HCT116 (cell line): Measurements from ENCODE around the gene ISCA2.

Source experiments
- CTCF ChIP-seq, 3 experiments: fragments of 200-600 bp in 1 of 3; sonication (generic) in 1 of 3; IDR thresholded peaks in 2 of 3; conservative IDR thresholded peaks in 1 of 3; 2 replicates each; pipeline ENCODE4 v1.5.1; 2012 to 2017; ENCODE audit warnings: low read depth in 2 of 3, low read length in 2 of 3, antibody characterized with exemption in 1 of 3, borderline replicate concordance in 1 of 3, control low read depth in 1 of 3, mild to moderate bottlenecking in 1 of 3, mixed read lengths in 1 of 3, mixed run types in 1 of 3, moderate library complexity in 1 of 3; ENCODE audit not compliant: insufficient read depth in 1 of 3
- EZH2 ChIP-seq: fragments of 200-600 bp; sonication (generic); IDR thresholded peaks from 2 replicates; pipeline ENCODE4 v1.6.1; 2017; ENCODE audit warnings: antibody characterized with exemption, mixed run types
- FOSL1 ChIP-seq: IDR thresholded peaks from 2 replicates; pipeline ENCODE4 v1.6.1; 2012; ENCODE audit warnings: low read depth
- TF ChIP-seq, protein P1 (sequence below): IDR thresholded peaks from 2 replicates; pipeline ENCODE4 v1.6.1; 2012; ENCODE audit warnings: low read depth

GRCh38 chr14:74469548-74470518 lies 23.7 kb upstream of the ISCA2 start:
- TF ChIP-seq CTCF (IDR thresholded peaks at IDR 0.05 in 2 of 3, conservative IDR thresholded peaks at IDR 0.05 in 1 of 3; ENCODE audit: borderline replicate concordance in 1 of 3, insufficient read depth in 1 of 3, low read depth in 2 of 3, low read length in 2 of 3) (no peak), FOSL1 (no peak), EZH2 (no peak)
- TF ChIP-seq, protein P1, sequence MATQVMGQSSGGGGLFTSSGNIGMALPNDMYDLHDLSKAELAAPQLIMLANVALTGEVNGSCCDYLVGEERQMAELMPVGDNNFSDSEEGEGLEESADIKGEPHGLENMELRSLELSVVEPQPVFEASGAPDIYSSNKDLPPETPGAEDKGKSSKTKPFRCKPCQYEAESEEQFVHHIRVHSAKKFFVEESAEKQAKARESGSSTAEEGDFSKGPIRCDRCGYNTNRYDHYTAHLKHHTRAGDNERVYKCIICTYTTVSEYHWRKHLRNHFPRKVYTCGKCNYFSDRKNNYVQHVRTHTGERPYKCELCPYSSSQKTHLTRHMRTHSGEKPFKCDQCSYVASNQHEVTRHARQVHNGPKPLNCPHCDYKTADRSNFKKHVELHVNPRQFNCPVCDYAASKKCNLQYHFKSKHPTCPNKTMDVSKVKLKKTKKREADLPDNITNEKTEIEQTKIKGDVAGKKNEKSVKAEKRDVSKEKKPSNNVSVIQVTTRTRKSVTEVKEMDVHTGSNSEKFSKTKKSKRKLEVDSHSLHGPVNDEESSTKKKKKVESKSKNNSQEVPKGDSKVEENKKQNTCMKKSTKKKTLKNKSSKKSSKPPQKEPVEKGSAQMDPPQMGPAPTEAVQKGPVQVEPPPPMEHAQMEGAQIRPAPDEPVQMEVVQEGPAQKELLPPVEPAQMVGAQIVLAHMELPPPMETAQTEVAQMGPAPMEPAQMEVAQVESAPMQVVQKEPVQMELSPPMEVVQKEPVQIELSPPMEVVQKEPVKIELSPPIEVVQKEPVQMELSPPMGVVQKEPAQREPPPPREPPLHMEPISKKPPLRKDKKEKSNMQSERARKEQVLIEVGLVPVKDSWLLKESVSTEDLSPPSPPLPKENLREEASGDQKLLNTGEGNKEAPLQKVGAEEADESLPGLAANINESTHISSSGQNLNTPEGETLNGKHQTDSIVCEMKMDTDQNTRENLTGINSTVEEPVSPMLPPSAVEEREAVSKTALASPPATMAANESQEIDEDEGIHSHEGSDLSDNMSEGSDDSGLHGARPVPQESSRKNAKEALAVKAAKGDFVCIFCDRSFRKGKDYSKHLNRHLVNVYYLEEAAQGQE, result no peak
